GM18909 (cell line): ENCODE data around the gene TTC38.
A peak's percentile ranks its signal among the peaks of the same experiment; 100 is the strongest.
"Not testable (repeated sequence)": the region's sequence is repeated elsewhere in the genome, so short reads cannot be mapped to it uniquely, and the experiment has no call there.

ENCODE experiments used
- ATAC-seq: cut with Tn5 transposase; IDR thresholded peaks from one replicate; pipeline ENCODE4 v1.9.1; 2021; ENCODE audit warnings: mild to moderate bottlenecking; ENCODE audit not compliant: unreplicated experiment, poor library complexity

The TTC38 gene

DNA sequence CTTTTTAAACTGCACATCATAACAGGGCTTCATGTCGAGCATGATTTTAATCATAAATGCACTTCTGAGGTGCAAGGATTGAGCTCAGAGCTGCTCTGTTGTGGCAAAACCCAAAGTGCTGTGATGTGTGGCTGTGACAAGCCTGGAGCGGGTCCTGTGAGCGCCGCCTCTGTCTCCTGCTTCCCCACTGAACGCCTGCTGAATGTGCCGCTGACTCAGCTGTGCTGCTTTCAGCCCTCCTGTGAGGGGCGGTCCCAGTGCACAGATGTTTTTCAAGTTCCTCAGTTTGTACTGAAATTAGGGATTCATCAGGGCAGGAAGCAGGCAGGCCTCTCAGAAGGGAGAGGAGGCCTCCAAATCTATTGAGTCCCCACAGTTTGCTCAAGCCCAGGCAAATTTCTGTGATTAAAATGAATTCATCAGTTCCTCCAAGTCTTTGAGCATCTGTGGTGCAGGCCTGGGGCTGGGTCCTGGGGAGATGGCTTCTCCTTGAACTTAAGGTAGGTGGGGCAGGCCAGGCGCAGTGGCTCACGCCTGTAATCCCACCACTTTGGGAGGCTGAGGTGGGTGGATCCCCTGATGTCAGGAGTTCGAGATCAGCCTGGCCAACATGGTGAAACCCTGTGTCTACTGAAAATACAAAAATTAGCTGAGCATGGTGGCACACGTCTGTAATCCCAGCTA, 25.9 kb downstream of the TTC38 start:
- ATAC-seq = no peak

DNA sequence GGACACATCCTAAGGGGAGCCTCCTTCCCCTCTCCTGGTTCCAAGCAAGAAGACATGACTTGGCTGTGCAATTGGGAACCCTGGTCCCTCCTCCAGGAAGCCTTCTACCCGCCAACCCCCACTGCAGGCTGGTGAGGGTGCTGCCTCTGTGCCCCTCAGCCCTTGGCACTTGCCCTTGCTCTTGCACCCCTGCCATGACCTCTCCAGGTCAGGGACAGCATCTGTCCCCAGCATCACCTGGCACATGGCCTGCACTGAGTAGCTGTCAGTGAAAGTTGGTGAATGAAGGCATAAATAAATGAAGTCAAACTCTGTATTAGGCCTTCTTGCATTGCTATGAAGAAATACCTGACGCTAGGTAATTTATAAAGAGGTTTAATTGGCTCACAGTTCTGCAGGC, 27.0 kb downstream of the TTC38 start:
- no peak for ATAC-seq

DNA sequence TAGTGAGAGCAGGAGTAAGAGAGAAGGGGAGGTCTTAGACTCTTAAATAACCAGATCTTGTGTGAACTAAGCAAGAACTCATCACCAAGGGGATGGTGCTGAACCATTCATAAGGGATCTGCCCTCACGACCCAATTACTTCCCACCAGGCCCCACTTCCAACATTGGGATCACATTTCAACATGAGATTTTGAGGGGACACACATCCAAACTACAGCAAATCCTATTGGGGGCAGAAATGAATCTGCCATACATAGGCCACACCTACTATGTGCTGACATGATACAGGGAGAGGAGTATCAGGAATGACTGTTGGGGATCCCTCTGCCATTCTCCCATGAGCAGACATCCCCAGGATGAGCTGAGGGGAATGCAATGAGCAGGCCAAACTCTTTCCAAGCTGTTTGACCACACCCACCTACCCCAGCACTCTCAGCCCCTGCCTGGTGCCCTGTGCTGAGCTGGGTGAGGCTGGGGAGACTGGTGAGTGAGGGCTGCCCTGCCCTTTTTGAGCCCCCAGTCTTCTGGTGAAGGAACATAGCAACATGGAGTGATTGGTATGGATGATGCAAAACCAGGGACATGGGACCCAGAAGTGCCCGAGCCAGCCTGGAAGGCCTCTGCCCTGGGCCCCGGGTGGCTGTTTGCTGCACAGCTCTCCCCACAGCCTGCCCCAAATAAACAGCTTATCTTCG, 27.6 kb downstream of the TTC38 start:
- no peak for ATAC-seq

DNA sequence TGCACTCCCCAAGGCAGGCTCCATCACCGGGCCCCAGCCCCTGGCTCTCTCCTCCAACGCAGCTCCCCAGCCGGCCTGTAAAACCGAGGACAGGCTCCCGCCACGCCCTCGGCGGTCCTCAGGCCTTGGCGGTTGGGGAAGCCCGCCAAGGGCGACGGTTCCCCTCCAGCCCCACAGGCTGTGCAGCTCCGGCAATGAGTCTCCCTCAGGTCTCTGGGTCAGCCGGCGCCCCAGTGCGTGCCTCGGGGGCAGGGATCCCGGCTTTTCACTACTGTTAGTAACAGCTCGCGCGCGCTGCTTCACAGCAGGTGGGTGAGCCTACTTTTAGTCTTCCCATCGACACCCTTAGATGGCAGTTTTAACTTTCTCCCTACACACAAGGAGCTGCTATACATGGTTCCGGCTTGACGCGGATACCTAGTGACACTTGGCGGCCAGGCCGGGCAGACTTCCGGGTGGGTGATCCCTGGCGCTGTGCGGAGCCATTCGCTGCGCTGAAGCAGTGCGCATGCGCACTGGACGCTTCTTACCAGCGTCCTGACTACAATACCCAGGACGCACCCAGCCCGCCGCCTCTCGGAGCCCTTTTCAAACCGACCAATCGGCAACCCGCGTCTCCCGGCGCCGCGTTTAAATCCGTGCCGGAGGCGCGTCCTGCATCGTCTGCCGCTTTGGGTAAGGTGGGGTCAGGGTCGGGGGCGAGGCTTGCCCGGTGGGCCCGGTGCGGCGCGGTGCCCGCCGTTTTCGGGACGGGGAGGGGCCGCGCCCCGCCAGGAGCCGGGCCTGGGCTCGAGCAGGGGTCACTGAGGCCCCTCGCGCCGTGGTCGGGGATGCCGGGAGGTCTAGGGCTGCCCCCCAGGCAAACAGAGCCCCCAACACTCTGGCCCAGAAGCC, 28.7 kb downstream of the TTC38 start, which contains the start of gene GTSE1:
GTSE1 (plus strand) TSS at position 614 of the 894 bp plus-strand sequence. CDS start 531 bp downstream, outside the sequence.
- ATAC-seq = peak; percentile 95

DNA sequence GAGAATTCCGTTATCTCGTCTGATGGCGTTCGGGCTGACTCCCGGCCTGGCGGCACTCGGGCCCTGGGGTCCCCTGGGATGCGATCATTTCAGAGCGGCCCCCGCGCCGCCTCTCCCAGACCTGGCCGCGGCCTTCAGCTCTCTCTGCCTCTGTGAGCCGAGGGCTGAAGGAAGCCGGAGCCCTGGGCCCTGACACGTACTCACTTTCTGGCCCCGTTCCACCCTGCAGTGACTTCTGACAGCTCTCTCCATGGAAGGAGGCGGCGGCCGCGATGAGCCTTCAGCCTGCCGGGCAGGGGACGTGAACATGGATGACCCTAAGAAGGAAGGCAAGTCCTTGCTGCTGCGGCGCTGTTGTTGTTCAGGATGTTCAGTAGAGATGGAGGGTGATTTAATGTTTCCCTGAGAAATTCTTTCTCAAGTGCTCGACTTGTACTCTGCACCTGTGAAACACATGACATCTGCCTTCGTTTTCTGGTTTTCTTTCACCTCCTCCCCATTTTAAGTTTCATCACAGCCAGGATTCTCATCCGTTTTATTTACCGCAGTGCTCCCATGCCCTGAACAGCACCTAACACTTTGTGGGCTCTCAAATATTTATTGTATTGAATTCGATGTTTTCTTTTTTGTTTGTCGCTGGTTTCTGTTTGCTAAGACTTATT, 29.5 kb downstream of the TTC38 start:
- ATAC-seq = peak; percentile 11

DNA sequence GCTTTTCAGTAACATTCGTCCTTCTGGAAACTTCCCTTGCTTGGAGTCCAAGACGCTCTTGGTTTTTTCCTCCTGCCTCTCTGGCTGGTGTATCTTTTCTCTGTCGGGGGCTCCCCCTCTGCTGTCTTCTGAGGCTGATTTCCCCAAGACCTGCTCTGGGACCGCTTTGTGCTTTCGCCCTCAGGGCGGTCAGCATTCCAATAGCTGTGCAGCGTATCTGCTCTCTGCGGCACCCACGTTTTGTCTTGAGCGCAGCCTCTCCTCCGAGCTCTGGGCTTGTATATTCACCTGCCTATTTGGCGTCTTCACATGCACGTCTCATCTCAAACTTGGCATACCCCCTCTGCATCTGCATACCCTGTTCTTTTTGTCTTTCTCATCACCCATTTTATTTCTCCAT, 31.3 kb downstream of the TTC38 start:
- ATAC-seq = no peak

DNA sequence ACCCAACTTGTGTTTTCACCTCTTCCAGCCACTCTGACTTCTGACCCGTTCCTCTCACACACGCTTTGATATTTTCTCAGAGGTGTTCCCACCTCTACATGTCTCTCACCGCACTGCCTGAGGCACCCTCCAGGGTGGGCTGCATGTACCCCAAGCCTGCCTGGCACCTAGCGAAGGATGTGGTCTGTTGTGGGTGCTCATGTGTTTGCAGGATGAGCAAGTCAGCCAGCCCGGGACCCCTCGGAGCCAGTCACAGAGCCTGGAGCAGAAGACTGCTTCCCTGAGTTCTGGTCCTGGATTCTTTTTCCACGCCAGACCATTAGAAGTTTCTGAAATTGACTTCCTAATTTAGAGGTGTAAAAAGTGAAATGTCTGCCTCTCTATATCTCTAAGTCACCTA, 32.7 kb downstream of the TTC38 start:
- no peak for ATAC-seq

DNA sequence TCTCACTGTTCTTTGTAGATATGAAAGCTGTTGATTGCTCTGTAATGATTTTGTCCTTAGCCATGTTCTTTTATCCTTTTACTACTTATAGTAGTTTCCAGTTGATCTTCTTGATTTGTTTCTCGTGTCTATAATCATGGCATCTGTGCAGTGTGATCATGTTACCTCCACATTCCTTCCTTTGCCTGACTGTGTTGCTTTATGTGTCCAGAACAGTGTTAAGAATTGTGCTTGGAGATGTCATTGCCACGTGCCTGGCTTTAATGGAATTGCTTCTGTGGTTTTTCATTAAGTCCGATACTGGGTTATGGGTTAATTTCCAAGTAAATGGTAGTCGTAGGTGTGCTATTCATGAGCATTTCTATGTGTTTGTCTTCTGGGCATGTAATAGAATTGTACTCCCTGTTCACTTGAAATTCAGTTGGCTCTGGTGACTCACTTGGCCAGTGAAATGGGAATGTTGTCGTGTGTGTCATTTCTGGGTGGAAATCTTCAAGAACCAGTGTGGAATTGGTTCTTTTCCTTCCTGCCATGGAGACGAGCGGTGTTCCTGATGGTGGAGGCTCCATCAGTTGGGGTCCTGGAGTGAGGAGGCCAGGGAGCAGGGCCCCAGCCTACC, 35.6 kb downstream of the TTC38 start:
- no peak for ATAC-seq

DNA sequence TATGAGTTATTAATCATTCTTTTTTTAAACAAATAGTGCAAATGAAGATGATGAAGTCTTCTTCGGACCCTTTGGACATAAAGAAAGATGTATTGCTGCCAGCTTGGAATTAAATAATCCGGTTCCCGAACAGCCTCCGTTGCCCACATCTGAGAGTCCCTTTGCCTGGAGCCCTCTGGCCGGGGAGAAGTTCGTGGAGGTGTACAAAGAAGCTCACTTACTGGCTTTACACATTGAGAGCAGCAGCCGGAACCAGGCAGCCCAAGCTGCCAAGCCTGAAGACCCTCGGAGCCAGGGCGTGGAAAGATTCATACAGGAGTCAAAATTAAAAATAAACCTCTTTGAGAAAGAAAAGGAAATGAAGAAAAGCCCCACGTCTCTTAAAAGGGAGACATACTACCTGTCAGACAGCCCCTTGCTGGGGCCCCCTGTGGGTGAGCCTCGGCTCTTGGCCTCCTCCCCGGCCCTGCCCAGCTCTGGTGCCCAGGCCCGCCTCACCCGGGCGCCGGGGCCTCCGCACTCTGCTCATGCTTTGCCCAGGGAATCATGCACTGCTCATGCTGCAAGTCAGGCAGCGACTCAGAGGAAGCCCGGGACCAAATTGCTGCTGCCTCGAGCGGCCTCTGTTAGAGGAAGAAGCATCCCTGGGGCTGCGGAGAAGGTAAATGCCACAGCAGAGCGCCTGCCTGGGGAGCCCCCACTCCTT, 40.6 kb downstream of the TTC38 start:
- no peak for ATAC-seq

DNA sequence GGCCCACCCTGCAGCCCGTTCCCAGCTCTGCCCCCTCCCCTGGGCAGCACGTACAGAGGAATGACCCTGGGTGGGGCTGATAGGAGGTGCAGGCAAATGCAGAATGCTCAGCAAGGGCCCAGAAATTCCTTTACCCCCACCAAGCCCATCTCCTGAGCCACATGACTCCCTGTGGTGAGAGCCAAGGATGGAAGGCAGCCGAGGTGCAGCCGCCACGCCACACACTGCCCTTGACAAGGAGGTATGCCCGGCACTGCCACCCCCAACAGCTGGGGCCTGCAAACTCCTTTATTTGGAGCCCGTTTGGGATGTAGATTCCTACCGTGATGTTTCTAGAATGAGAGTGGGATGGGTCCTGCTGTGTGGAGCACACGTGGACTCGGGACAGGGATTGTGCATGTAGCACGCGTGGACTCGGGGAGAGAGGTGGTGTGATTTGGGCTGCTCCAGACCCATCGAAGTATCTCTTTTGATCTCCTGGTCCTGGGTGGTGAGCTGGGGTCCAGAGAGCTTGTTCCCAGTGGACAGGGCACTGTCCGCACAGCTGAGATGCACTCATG, 41.8 kb downstream of the TTC38 start:
- no peak for ATAC-seq

DNA sequence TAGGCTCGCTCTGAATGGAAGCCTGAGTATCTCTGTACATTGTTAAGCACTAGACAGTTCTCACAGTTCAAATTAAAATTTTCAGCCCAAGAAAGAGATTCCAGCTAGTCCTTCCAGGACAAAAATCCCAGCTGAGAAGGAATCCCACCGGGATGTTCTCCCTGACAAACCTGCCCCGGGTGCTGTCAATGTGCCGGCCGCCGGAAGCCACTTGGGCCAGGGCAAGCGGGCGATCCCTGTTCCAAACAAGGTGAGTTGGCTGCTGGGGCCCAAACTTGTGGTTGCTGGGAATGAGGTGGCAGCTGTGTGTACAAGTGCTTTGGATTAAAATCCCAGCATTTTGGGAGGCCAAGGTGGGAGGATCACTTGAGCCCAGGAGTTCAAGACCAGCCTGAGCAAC, 44.2 kb downstream of the TTC38 start:
- ATAC-seq = no peak

DNA sequence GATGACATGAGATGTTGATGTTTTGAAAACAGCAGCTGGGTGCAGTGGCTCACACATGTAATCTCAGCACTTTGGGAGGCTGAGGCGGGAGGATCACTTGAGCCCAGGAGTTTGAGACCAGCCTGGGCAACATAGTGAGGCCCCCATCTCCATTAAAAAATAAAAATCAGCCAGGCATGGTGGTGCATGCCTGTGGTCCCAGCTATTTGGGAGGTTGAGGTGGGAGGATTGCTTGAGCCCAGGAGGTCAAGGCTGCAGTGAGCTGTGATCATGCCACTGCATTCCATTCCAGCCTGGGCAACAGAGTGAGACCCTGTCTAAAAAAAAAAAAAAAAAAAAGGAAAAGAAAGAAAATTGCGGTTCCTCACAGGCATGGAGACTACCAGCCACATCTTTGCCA, 45.0 kb downstream of the TTC38 start:
- ATAC-seq = not testable (repeated sequence)

DNA sequence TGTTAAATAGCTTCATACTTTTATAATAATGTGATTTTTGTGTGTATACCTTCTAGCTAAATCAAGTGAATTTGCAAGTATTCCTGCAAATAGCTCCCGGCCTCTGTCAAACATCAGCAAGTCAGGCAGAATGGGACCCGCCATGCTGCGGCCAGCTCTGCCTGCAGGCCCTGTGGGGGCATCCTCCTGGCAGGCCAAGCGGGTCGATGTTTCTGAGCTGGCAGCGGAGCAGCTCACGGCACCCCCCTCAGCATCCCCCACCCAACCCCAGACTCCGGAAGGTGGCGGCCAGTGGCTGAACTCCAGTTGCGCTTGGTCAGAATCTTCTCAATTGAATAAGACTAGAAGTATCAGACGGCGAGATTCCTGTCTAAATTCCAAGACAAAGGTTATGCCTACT, 48.2 kb downstream of the TTC38 start:
- ATAC-seq = no peak

DNA sequence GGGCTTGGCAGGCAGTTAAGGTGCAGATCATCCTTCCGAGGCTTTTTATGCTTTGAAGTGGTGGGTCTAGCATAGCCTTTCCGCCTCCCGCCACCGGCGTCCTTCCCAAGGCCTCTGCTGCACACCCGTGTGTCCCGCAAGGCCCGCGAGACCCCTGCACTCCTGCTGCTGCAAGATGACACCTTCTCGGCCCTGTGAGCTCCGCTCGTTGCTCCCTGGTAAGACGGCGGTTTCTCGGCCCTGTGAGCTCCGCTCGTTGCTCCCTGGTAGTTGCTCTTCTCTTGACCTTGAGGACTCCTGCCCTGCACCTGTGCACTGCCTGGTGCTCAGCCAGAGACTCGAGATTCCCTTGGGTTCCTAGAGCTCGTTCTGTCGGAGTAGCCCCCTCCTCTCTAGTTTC, 49.8 kb downstream of the TTC38 start:
- no peak for ATAC-seq

DNA sequence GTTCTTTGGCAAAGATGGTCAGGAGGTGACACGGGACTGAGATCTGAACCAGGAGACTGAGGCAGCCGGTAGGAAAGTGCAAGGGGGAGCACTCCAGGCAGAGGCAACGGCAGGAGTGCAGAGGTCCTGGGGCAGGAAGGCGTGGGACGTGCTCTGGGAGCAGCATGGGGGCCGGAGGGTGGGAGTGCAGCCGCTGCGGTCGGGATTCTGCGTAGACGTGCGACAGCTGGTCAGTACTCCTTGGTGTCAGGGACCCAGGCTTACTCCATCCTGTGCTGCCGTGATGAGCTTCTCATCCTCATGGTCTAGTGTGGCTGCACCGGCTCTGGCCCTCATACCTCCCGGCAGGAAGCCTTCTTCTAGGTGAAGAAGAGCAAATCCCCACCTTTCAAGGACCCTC, 50.8 kb downstream of the TTC38 start:
- no peak for ATAC-seq

DNA sequence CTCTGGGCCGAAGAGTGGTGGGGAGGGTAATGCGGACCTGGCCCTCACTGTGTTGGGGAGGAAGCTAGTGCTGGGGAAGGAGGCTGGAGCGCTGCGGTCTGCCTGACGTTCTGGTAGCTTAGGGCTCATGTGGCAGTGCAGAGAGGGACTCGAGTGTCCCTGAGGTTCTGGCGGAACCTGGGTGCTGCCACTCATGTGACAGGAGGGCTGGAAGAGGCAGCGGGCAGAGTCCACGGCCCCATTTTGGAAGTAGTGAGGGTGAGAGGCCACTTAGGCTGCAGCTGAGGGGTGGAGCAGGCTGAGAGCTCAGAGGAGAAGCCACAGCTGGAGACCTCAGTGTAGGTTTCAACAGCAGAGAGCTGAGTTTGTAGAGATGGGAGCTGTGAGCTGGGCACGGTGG, 51.5 kb downstream of the TTC38 start:
- ATAC-seq = no peak

DNA sequence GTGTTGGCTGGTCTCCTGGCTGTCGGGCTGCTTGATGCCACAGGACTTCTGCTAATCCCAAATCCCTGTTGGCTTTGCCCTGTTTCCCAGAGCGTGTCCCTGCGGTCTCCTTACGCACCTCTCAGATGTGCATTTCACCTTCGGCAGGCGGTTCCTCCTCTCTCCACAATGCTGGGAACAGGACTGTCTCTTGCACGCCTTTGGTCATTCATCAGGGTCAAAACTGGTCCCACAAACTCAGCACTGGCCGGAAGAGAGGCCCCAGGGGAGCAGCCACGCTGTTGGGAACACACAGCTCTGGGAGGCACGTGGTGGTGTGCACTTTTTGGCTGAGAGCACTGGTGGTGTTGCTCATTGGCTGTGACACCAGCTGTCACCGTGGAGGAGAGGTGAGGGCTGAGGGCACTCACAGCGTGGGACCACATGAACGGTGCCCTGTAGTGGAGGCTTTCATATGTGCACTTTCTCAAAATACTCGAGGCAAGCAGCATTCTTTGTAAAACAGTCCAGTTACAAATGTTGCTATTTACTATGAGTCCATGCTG, 52.4 kb downstream of the TTC38 start:
- no peak for ATAC-seq

DNA sequence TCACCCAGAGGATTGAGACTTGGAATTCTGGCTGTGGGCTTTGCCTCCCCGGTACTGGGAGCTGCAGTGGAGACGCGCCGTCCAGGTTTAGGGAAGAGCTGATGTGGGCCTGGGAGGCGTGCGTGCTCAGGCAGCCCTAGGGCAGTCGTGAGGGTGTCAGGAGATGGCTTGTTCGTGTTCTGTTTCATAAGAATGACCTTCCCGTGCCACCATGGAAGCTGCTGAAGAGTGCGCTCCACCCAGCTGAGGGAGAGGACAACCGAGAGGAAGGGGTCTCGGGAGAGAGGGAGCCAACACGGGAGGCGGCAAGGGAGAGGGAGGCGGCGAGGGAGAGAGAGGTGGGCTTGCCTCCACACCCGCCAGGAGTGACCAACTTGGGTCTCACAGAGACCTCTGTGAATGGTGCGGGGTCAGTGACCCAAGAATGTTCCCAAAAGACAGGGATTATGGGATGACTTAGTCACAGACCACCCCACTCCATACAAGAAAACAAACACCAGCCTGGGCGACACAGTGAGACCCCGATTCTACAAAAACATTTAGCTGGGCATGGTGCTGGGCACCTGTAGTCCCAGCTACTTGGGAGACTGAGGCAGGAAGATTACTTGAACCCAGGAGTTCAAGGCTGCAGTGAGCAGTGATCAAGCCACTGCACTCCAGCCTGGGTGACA, 53.0 kb downstream of the TTC38 start:
- no peak for ATAC-seq
